Erythroblast (primary cell): ENCODE measurements around the gene FUOM.

Source experiments
- GATA1 ChIP-seq: IDR thresholded peaks from 2 replicates; pipeline ENCODE4 v1.6.1; 2011; ENCODE audit warnings: low read depth, mild to moderate bottlenecking, control low read depth, low read length, moderate library complexity
- POLR2A ChIP-seq: IDR thresholded peaks from 2 replicates; pipeline ENCODE4 v1.6.1; 2011; ENCODE audit warnings: mild to moderate bottlenecking, low read length

- TF ChIP-seq POLR2A (no peak), GATA1 (no peak)
These were observed 8.3 kb upstream of the FUOM start for GRCh38 chr10:133366130-133366478.
